ENCODE results near the gene RSPO1.
"Not testable (repeated sequence)": the region's sequence is repeated elsewhere in the genome, so short reads cannot be mapped to it uniquely, and the experiment has no call there.

The RSPO1 gene, protein sequence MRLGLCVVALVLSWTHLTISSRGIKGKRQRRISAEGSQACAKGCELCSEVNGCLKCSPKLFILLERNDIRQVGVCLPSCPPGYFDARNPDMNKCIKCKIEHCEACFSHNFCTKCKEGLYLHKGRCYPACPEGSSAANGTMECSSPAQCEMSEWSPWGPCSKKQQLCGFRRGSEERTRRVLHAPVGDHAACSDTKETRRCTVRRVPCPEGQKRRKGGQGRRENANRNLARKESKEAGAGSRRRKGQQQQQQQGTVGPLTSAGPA

GRCh38 chr1:37634244-37634991 is at the start of gene RSPO1:
Gene RSPO1 (minus strand): TSS chr1:37634892. CDS start chr1:37629661, 5,231 bp downstream.
- DNase-seq (ENCODE audit: low read depth, low spot score) = no peak
- H3K4me1 ChIP-seq (ENCODE audit: control insufficient read depth, insufficient read depth, low read length) = no peaks in the 10 kb centered on the region
- H3K27ac ChIP-seq (ENCODE audit: low read length) = no peak within 1 kb of the TSS
- no peaks in the 10 kb centered on the region for H3K9me3 ChIP-seq (ENCODE audit: control insufficient read depth, insufficient read depth, low read length)
- WGBS (ENCODE audit: insufficient coverage, insufficient read length) = no CpG with 5 or more reads among the region's 72 CpGs
- H3K27me3 ChIP-seq (ENCODE audit: control insufficient read depth, insufficient read depth, low read length) = peaks cover 73% of the 10 kb centered on the region
- H3K36me3 ChIP-seq (ENCODE audit: control insufficient read depth, insufficient read depth, low read length) = no peaks in the 10 kb centered on the region
- H3K4me3 ChIP-seq (ENCODE audit: low read length) = peak within 1 kb of the TSS; percentile 44; the same call in 1 of the 2 replicates

- H3K36me3 ChIP-seq (ENCODE audit: control insufficient read depth, insufficient read depth, low read length) = peaks cover 18% of the 10 kb centered on the region; the same call in 1 of the 2 replicates
- H3K4me1 ChIP-seq (ENCODE audit: control insufficient read depth, insufficient read depth, low read length); H3K27ac ChIP-seq (ENCODE audit: low read length); H3K27me3 ChIP-seq (ENCODE audit: control insufficient read depth, insufficient read depth, low read length); DNase-seq (ENCODE audit: low read depth, low spot score); H3K9me3 ChIP-seq (ENCODE audit: control insufficient read depth, insufficient read depth, low read length); H3K4me3 ChIP-seq (ENCODE audit: low read length): not testable (repeated sequence)
- no CpG with 5 or more reads among the region's 9 CpGs for WGBS (ENCODE audit: insufficient coverage, insufficient read length)
These were observed 49.5 kb upstream of the RSPO1 start for GRCh38 chr1:37684182-37684581.

GRCh38 chr1:37682334-37682987 is 47.8 kb upstream of the RSPO1 start:
- Histone ChIP-seq H3K27me3 (ENCODE audit: control insufficient read depth, insufficient read depth, low read length) (no peaks in the 10 kb centered on the region), H3K4me3 (ENCODE audit: low read length) (no peak overlapping the region), H3K36me3 (ENCODE audit: control insufficient read depth, insufficient read depth, low read length) (peaks cover 18% of the 10 kb centered on the region; the same call in 1 of the 2 replicates), H3K9me3 (ENCODE audit: control insufficient read depth, insufficient read depth, low read length) (no peaks in the 10 kb centered on the region), H3K4me1 (ENCODE audit: control insufficient read depth, insufficient read depth, low read length) (no peaks in the 10 kb centered on the region), H3K27ac (ENCODE audit: low read length) (no peak overlapping the region)
- whole genome bisulfite sequencing (ENCODE audit: insufficient coverage, insufficient read length) = no CpG with 5 or more reads among the region's 5 CpGs
- no peak for DNase-seq (ENCODE audit: low read depth, low spot score)

DNA sequence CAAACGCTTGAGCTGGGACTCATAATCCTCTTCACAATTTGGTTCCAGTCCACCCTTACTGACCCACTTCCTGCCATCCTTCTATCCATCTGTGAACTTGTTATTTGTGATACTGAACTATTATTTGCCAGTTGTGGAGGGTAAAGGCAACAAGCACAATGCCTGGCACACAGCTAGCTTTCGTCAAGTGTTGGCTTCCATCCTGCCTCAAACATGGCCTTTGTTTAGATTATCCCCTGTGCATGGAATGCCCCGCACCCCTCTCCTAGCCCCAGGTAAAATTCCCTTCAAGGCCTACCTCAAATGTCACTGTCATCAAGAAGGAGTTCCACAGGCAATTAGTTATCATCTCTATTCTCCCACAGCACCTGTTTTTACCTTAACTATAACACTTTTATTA is 46.2 kb upstream of the RSPO1 start:
- no peak for DNase-seq (ENCODE audit: low read depth, low spot score)
- Histone ChIP-seq H3K27me3 (ENCODE audit: control insufficient read depth, insufficient read depth, low read length) (no peaks in the 10 kb centered on the region), H3K27ac (ENCODE audit: low read length) (no peak overlapping the region), H3K36me3 (ENCODE audit: control insufficient read depth, insufficient read depth, low read length) (peaks cover 11% of the 10 kb centered on the region; the same call in 1 of the 2 replicates), H3K9me3 (ENCODE audit: control insufficient read depth, insufficient read depth, low read length) (no peaks in the 10 kb centered on the region), H3K4me3 (ENCODE audit: low read length) (no peak overlapping the region), H3K4me1 (ENCODE audit: control insufficient read depth, insufficient read depth, low read length) (no peaks in the 10 kb centered on the region)
- WGBS (ENCODE audit: insufficient coverage, insufficient read length) = no CpG with 5 or more reads among the region's 3 CpGs

GRCh38 chr1:37677808-37678207 is 43.1 kb upstream of the RSPO1 start:
- peaks cover 3% of the 10 kb centered on the region; the same call in 1 of the 2 replicates for H3K36me3 ChIP-seq (ENCODE audit: control insufficient read depth, insufficient read depth, low read length)
- no CpG with 5 or more reads among the region's 5 CpGs for WGBS (ENCODE audit: insufficient coverage, insufficient read length)

GRCh38 chr1:37677143-37677439 is 42.4 kb upstream of the RSPO1 start:
- H3K27me3 ChIP-seq (ENCODE audit: control insufficient read depth, insufficient read depth, low read length) = no peaks in the 10 kb centered on the region
- no peaks in the 10 kb centered on the region for H3K9me3 ChIP-seq (ENCODE audit: control insufficient read depth, insufficient read depth, low read length)
- no peaks in the 10 kb centered on the region for H3K4me1 ChIP-seq (ENCODE audit: control insufficient read depth, insufficient read depth, low read length)
- H3K27ac ChIP-seq (ENCODE audit: low read length) = no peak overlapping the region
- H3K36me3 ChIP-seq (ENCODE audit: control insufficient read depth, insufficient read depth, low read length) = no peaks in the 10 kb centered on the region
- no peak overlapping the region for H3K4me3 ChIP-seq (ENCODE audit: low read length)
- WGBS (ENCODE audit: insufficient coverage, insufficient read length) = no CpG with 5 or more reads among the region's 4 CpGs
- no peak for DNase-seq (ENCODE audit: low read depth, low spot score)

More at GRCh38 chr1:37677808-37678207, 43.1 kb upstream of the RSPO1 start:
- H3K27me3 ChIP-seq (ENCODE audit: control insufficient read depth, insufficient read depth, low read length) = no peaks in the 10 kb centered on the region
- DNase-seq (ENCODE audit: low read depth, low spot score) = no peak
- no peak overlapping the region for H3K4me3 ChIP-seq (ENCODE audit: low read length)
- H3K9me3 ChIP-seq (ENCODE audit: control insufficient read depth, insufficient read depth, low read length) = no peaks in the 10 kb centered on the region
- H3K4me1 ChIP-seq (ENCODE audit: control insufficient read depth, insufficient read depth, low read length) = no peaks in the 10 kb centered on the region
- H3K27ac ChIP-seq (ENCODE audit: low read length) = no peak overlapping the region

GRCh38 chr1:37676281-37677142 is 41.8 kb upstream of the RSPO1 start:
- DNase-seq (ENCODE audit: low read depth, low spot score) = no peak
- H3K4me3 ChIP-seq (ENCODE audit: low read length) = no peak overlapping the region
- no peaks in the 10 kb centered on the region for H3K9me3 ChIP-seq (ENCODE audit: control insufficient read depth, insufficient read depth, low read length)
- no peaks in the 10 kb centered on the region for H3K27me3 ChIP-seq (ENCODE audit: control insufficient read depth, insufficient read depth, low read length)
- H3K27ac ChIP-seq (ENCODE audit: low read length) = no peak overlapping the region
- H3K4me1 ChIP-seq (ENCODE audit: control insufficient read depth, insufficient read depth, low read length) = no peaks in the 10 kb centered on the region
- H3K36me3 ChIP-seq (ENCODE audit: control insufficient read depth, insufficient read depth, low read length) = no peaks in the 10 kb centered on the region
- WGBS (ENCODE audit: insufficient coverage, insufficient read length) = no CpG with 5 or more reads among the region's 14 CpGs

DNA sequence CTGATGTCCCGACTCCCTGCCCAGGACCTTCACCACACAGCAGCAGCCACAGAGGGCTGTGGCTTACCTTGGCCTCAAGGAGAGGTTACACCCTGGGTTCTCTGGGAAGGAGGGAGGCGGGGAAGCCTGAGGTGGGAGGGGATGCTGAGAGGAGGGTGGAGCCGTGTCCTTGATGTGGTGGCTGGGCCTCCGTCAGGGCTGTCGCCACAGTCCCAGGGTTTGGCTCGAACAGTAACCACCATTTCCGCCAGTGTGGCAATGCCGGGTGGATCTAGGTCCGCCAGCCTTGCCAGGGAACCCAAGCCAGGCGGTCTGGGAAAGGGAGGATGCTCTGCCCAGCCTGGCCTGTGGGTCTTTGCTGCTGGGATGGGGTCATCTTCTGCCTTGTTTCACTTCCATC is 39.2 kb upstream of the RSPO1 start:
- Histone ChIP-seq H3K27me3 (ENCODE audit: control insufficient read depth, insufficient read depth, low read length) (no peaks in the 10 kb centered on the region), H3K4me1 (ENCODE audit: control insufficient read depth, insufficient read depth, low read length) (no peaks in the 10 kb centered on the region), H3K36me3 (ENCODE audit: control insufficient read depth, insufficient read depth, low read length) (no peaks in the 10 kb centered on the region), H3K9me3 (ENCODE audit: control insufficient read depth, insufficient read depth, low read length) (no peaks in the 10 kb centered on the region), H3K27ac (ENCODE audit: low read length) (no peak overlapping the region), H3K4me3 (ENCODE audit: low read length) (no peak overlapping the region)
- WGBS (ENCODE audit: insufficient coverage, insufficient read length) = no CpG with 5 or more reads among the region's 10 CpGs
- DNase-seq (ENCODE audit: low read depth, low spot score) = no peak

GRCh38 chr1:37672136-37672870 is 37.6 kb upstream of the RSPO1 start:
- Histone ChIP-seq H3K36me3 (ENCODE audit: control insufficient read depth, insufficient read depth, low read length) (no peaks in the 10 kb centered on the region), H3K27ac (ENCODE audit: low read length) (no peak overlapping the region), H3K9me3 (ENCODE audit: control insufficient read depth, insufficient read depth, low read length) (no peaks in the 10 kb centered on the region), H3K4me3 (ENCODE audit: low read length) (no peak overlapping the region), H3K4me1 (ENCODE audit: control insufficient read depth, insufficient read depth, low read length) (no peaks in the 10 kb centered on the region), H3K27me3 (ENCODE audit: control insufficient read depth, insufficient read depth, low read length) (no peaks in the 10 kb centered on the region)
- no CpG with 5 or more reads among the region's 9 CpGs for WGBS (ENCODE audit: insufficient coverage, insufficient read length)
- no peak for DNase-seq (ENCODE audit: low read depth, low spot score)

All from iPS DF 6.9 (cell line).